Measurements from ENCODE around the gene LOXHD1.

GRCh38 chr18:46482831-46483230, 174.2 kb downstream of the LOXHD1 start:
- TF ChIP-seq CTCF (IDR thresholded peaks at IDR 0.05), result no peak
- TF ChIP-seq POLR2AphosphoS5 (IDR thresholded peaks at IDR 0.05), result no peak
- no peak for TF ChIP-seq POLR2A (IDR thresholded peaks at IDR 0.05)
